SK-N-SH treated with all-trans-retinoic acid at 6 μM for 48 hours (cell line): ENCODE results near the gene MIEN1.

Source experiments
- ATAC-seq: fragments of 200-7000 bp; cut with Tn5 transposase; 3 replicates; pipeline ENCODE4 v1.9.1; 2020; ENCODE audit warnings: mild to moderate bottlenecking, moderate library complexity
- ARNTL ChIP-seq: fragments of 450-650 bp; formaldehyde crosslinking; IDR thresholded peaks from 2 replicates; pipeline ENCODE4 v1.5.0; 2020; ENCODE audit warnings: low read depth, mild to moderate bottlenecking, moderate library complexity, borderline replicate concordance
- BACH2 ChIP-seq: fragments of 250-450 bp; sonication (Bioruptor Pico); IDR thresholded peaks from 2 replicates; pipeline ENCODE4 v1.9.0; 2021; ENCODE audit warnings: mild to moderate bottlenecking, borderline replicate concordance
- CSDC2 ChIP-seq: fragments of 250-450 bp; sonication (Bioruptor Pico); IDR thresholded peaks from 2 replicates; pipeline ENCODE4 v1.5.0; 2020; ENCODE audit warnings: mild to moderate bottlenecking, moderate library complexity
- ESRRG ChIP-seq: fragments of 250-450 bp; sonication (Bioruptor Pico); IDR thresholded peaks from 2 replicates; pipeline ENCODE4 v1.6.1; 2021; ENCODE audit warnings: mild to moderate bottlenecking
- GLIS3 ChIP-seq: fragments of 250-450 bp; sonication (Bioruptor Pico); IDR thresholded peaks from 2 replicates; pipeline ENCODE4 v1.5.0; 2020; ENCODE audit warnings: mild to moderate bottlenecking, moderate library complexity
- ISL1 ChIP-seq: fragments of 250-450 bp; sonication (Bioruptor Pico); IDR thresholded peaks from 2 replicates; pipeline ENCODE4 v2.1.2; 2022; ENCODE audit warnings: mild to moderate bottlenecking, moderate library complexity
- OSR1 ChIP-seq: fragments of 250-450 bp; sonication (Bioruptor Pico); IDR thresholded peaks from 2 replicates; pipeline ENCODE4 v1.8.0; 2022; ENCODE audit warnings: moderate library complexity, mild to moderate bottlenecking, inconsistent platforms
- RARB ChIP-seq: fragments of 250-450 bp; sonication (Bioruptor Pico); IDR thresholded peaks from 2 replicates; pipeline ENCODE4 v1.8.0; 2021; ENCODE audit warnings: mild to moderate bottlenecking, moderate library complexity
- SNAI2 ChIP-seq: fragments of 250-450 bp; sonication (Bioruptor Pico); IDR thresholded peaks from 2 replicates; pipeline ENCODE4 v1.5.0; 2020; ENCODE audit warnings: mild to moderate bottlenecking, moderate library complexity
- TCF4 ChIP-seq: fragments of 250-450 bp; sonication (Bioruptor Pico); IDR thresholded peaks from 2 replicates; pipeline ENCODE4 v1.8.0; 2021; ENCODE audit warnings: mild to moderate bottlenecking, moderate library complexity, borderline replicate concordance
- TOX ChIP-seq: fragments of 250-450 bp; sonication (Bioruptor Pico); IDR thresholded peaks from 2 replicates; pipeline ENCODE4 v1.8.0; 2021; ENCODE audit warnings: mild to moderate bottlenecking, moderate library complexity, borderline replicate concordance
- ZFP30 ChIP-seq: fragments of 450-650 bp; formaldehyde crosslinking; IDR thresholded peaks from 2 replicates; pipeline ENCODE4 v1.5.0; 2022; ENCODE audit warnings: mild to moderate bottlenecking, moderate library complexity
- ZNF70 ChIP-seq: fragments of 450-650 bp; formaldehyde crosslinking; IDR thresholded peaks from 2 replicates; pipeline ENCODE4 v1.5.0; 2020; ENCODE audit warnings: mild to moderate bottlenecking, moderate library complexity
- ZNF8 ChIP-seq: fragments of 450-650 bp; formaldehyde crosslinking; IDR thresholded peaks from 2 replicates; pipeline ENCODE4 v1.5.0; 2020; ENCODE audit warnings: mild to moderate bottlenecking, moderate library complexity
- TF ChIP-seq, protein P1 (sequence below): fragments of 250-450 bp; sonication (Bioruptor Pico); IDR thresholded peaks from 2 replicates; pipeline ENCODE4 v1.5.1; 2021; ENCODE audit warnings: mild to moderate bottlenecking, moderate library complexity
- TF ChIP-seq, protein P2 (sequence below): fragments of 250-450 bp; sonication (Bioruptor Pico); IDR thresholded peaks from 2 replicates; pipeline ENCODE4 v1.5.0; 2020; ENCODE audit warnings: mild to moderate bottlenecking, moderate library complexity
- TF ChIP-seq, protein P3 (sequence below): fragments of 250-450 bp; sonication (Bioruptor Pico); IDR thresholded peaks from 2 replicates; pipeline ENCODE4 v1.8.0; 2021; ENCODE audit warnings: low read depth, mild to moderate bottlenecking, moderate library complexity, borderline replicate concordance
- TF ChIP-seq, protein P4 (sequence below): fragments of 250-450 bp; sonication (Bioruptor Pico); IDR thresholded peaks from 2 replicates; pipeline ENCODE4 v1.8.0; 2020; ENCODE audit warnings: mild to moderate bottlenecking, moderate library complexity, borderline replicate concordance

The MIEN1 gene

GRCh38 chr17:39717660-39718059 lies 12.7 kb downstream of the MIEN1 start:
- TF ChIP-seq CSDC2 (CRISPR knock-in tag), result no peak
- TF ChIP-seq TCF4 (CRISPR knock-in tag), result no peak
- TF ChIP-seq OSR1 (CRISPR knock-in tag), result no peak
- TF ChIP-seq, protein P1, sequence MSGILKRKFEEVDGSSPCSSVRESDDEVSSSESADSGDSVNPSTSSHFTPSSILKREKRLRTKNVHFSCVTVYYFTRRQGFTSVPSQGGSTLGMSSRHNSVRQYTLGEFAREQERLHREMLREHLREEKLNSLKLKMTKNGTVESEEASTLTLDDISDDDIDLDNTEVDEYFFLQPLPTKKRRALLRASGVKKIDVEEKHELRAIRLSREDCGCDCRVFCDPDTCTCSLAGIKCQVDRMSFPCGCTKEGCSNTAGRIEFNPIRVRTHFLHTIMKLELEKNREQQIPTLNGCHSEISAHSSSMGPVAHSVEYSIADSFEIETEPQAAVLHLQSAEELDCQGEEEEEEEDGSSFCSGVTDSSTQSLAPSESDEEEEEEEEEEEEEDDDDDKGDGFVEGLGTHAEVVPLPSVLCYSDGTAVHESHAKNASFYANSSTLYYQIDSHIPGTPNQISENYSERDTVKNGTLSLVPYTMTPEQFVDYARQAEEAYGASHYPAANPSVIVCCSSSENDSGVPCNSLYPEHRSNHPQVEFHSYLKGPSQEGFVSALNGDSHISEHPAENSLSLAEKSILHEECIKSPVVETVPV (CRISPR knock-in tag), result no peak
- TF ChIP-seq ZFP30 (CRISPR knock-in tag), result no peak
- TF ChIP-seq ESRRG (CRISPR knock-in tag), result no peak
- TF ChIP-seq BACH2, result no peak
- TF ChIP-seq, protein P2, sequence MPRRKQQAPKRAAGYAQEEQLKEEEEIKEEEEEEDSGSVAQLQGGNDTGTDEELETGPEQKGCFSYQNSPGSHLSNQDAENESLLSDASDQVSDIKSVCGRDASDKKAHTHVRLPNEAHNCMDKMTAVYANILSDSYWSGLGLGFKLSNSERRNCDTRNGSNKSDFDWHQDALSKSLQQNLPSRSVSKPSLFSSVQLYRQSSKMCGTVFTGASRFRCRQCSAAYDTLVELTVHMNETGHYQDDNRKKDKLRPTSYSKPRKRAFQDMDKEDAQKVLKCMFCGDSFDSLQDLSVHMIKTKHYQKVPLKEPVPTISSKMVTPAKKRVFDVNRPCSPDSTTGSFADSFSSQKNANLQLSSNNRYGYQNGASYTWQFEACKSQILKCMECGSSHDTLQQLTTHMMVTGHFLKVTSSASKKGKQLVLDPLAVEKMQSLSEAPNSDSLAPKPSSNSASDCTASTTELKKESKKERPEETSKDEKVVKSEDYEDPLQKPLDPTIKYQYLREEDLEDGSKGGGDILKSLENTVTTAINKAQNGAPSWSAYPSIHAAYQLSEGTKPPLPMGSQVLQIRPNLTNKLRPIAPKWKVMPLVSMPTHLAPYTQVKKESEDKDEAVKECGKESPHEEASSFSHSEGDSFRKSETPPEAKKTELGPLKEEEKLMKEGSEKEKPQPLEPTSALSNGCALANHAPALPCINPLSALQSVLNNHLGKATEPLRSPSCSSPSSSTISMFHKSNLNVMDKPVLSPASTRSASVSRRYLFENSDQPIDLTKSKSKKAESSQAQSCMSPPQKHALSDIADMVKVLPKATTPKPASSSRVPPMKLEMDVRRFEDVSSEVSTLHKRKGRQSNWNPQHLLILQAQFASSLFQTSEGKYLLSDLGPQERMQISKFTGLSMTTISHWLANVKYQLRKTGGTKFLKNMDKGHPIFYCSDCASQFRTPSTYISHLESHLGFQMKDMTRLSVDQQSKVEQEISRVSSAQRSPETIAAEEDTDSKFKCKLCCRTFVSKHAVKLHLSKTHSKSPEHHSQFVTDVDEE (CRISPR knock-in tag), result no peak
- no peak for TF ChIP-seq SNAI2
- no peak for TF ChIP-seq ZNF70
- no peak for TF ChIP-seq RARB (CRISPR knock-in tag)
- TF ChIP-seq TOX (CRISPR knock-in tag), result no peak
- ATAC-seq, result no peak

- no peak for ATAC-seq
- TF ChIP-seq, protein P3, sequence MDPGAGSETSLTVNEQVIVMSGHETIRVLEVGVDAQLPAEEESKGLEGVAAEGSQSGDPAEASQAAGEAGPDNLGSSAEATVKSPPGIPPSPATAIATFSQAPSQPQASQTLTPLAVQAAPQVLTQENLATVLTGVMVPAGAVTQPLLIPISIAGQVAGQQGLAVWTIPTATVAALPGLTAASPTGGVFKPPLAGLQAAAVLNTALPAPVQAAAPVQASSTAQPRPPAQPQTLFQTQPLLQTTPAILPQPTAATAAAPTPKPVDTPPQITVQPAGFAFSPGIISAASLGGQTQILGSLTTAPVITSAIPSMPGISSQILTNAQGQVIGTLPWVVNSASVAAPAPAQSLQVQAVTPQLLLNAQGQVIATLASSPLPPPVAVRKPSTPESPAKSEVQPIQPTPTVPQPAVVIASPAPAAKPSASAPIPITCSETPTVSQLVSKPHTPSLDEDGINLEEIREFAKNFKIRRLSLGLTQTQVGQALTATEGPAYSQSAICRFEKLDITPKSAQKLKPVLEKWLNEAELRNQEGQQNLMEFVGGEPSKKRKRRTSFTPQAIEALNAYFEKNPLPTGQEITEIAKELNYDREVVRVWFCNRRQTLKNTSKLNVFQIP, result no peak
- TF ChIP-seq ISL1 (no peak), ZNF70 (no peak), GLIS3 (CRISPR knock-in tag) (no peak), ARNTL (CRISPR knock-in tag) (no peak), ZNF8 (CRISPR knock-in tag) (no peak), CSDC2 (CRISPR knock-in tag) (no peak)
- TF ChIP-seq, protein P1 (CRISPR knock-in tag), result no peak
- TF ChIP-seq, protein P4, sequence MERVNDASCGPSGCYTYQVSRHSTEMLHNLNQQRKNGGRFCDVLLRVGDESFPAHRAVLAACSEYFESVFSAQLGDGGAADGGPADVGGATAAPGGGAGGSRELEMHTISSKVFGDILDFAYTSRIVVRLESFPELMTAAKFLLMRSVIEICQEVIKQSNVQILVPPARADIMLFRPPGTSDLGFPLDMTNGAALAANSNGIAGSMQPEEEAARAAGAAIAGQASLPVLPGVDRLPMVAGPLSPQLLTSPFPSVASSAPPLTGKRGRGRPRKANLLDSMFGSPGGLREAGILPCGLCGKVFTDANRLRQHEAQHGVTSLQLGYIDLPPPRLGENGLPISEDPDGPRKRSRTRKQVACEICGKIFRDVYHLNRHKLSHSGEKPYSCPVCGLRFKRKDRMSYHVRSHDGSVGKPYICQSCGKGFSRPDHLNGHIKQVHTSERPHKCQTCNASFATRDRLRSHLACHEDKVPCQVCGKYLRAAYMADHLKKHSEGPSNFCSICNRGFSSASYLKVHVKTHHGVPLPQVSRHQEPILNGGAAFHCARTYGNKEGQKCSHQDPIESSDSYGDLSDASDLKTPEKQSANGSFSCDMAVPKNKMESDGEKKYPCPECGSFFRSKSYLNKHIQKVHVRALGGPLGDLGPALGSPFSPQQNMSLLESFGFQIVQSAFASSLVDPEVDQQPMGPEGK (CRISPR knock-in tag), result no peak
- TF ChIP-seq, protein P2 (CRISPR knock-in tag), result no peak
These were observed 13.3 kb downstream of the MIEN1 start for GRCh38 chr17:39716879-39717536.
